Keratinocyte (primary cell): ENCODE data around the gene RHOC.

Experiments
- EZH2 ChIP-seq: IDR thresholded peaks from one replicate; pipeline ENCODE4 v1.6.1; 2012; ENCODE audit warnings: inconsistent platforms, mild to moderate bottlenecking, low read length, moderate library complexity
- TF ChIP-seq, protein P1 (sequence below), 3 experiments: IDR thresholded peaks in 1 of 3; conservative IDR thresholded peaks in 1 of 3; optimal IDR thresholded peaks in 1 of 3; 2 replicates in 2 of 3; 3 replicates in 1 of 3; pipeline versions ENCODE3 to v1.5.1; 2011; ENCODE audit warnings: low read length in 3 of 3, mild to moderate bottlenecking in 3 of 3, moderate library complexity in 2 of 3, control low read depth in 1 of 3, inconsistent platforms in 1 of 3; ENCODE audit not compliant: insufficient read depth in 2 of 3; ENCODE audit errors: extremely low read depth in 1 of 3

- TF ChIP-seq, protein P1, sequence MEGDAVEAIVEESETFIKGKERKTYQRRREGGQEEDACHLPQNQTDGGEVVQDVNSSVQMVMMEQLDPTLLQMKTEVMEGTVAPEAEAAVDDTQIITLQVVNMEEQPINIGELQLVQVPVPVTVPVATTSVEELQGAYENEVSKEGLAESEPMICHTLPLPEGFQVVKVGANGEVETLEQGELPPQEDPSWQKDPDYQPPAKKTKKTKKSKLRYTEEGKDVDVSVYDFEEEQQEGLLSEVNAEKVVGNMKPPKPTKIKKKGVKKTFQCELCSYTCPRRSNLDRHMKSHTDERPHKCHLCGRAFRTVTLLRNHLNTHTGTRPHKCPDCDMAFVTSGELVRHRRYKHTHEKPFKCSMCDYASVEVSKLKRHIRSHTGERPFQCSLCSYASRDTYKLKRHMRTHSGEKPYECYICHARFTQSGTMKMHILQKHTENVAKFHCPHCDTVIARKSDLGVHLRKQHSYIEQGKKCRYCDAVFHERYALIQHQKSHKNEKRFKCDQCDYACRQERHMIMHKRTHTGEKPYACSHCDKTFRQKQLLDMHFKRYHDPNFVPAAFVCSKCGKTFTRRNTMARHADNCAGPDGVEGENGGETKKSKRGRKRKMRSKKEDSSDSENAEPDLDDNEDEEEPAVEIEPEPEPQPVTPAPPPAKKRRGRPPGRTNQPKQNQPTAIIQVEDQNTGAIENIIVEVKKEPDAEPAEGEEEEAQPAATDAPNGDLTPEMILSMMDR (optimal IDR thresholded peaks at IDR 0.05 in 1 of 3, IDR thresholded peaks at IDR 0.05 in 1 of 3, conservative IDR thresholded peaks at IDR 0.05 in 1 of 3; ENCODE audit: extremely low read depth in 1 of 3, insufficient read depth in 2 of 3, low read length in 3 of 3): no peak
- TF ChIP-seq EZH2: no peak
Measured at GRCh38 chr1:112712701-112713128, 5.8 kb upstream of the RHOC start.
